H1 (cell line): Measurements from ENCODE around the gene UBIAD1. TPM values are rescaled to one million over a fixed set of nuclear protein-coding genes. Genes with fewer than 3 reads are reported as not detected.

Source experiments
- CTCF ChIA-PET: fragments of 300-600 bp; sonication (Branson Sonifier 250); formaldehyde crosslinking; loops from one replicate; lab custom pipeline; 2021; ENCODE audit not compliant: partially characterized antibody; lab: Charles Lee
- POLR2A ChIA-PET: fragments of 300-600 bp; sonication (Branson Sonifier 250); formaldehyde crosslinking; loops from one replicate; lab custom pipeline; 2021; ENCODE audit warnings: inconsistent platforms; ENCODE audit not compliant: partially characterized antibody; lab: Charles Lee
- DNase-seq, 2 experiments: peaks; one replicate each; pipeline versions ENCODE4 v3.0.0 to v3.0.0-alpha.2; 2010 to 2022; ENCODE audit warnings: low spot score in 2 of 2, low read depth in 1 of 2, mixed read lengths in 1 of 2
- FAIRE-seq: peaks from 2 replicates; lab custom pipeline; 2011; peaks lifted over from hg19 to GRCh38; lab: Jason Lieb, UNC
- H2AFZ ChIP-seq: 2 replicates; pipeline ENCODE4 v1.8.1; 2012; ENCODE audit warnings: low read length, inconsistent platforms
- H2AK5ac ChIP-seq: 2 replicates; pipeline ENCODE4 v1.6.1; 2013; ENCODE audit warnings: low read depth, low read length
- H2BK120ac ChIP-seq: replicated peaks from 2 replicates; pipeline ENCODE3; 2013; ENCODE audit warnings: low read depth, low read length, inconsistent platforms
- H2BK12ac ChIP-seq: 2 replicates; pipeline ENCODE4 v1.6.1; 2013; ENCODE audit warnings: low read depth, low read length
- H2BK15ac ChIP-seq: 2 replicates; pipeline ENCODE4 v1.6.1; 2013; ENCODE audit warnings: low read length
- H2BK20ac ChIP-seq: 2 replicates; pipeline ENCODE4 v1.6.1; 2013; ENCODE audit warnings: low read length
- H2BK5ac ChIP-seq: 2 replicates; pipeline ENCODE4 v1.6.1; 2013; ENCODE audit warnings: low read depth, low read length
- H3K14ac ChIP-seq: 2 replicates; pipeline ENCODE4 v1.6.1; 2013; ENCODE audit warnings: inconsistent platforms; ENCODE audit not compliant: insufficient read length
- H3K18ac ChIP-seq: 2 replicates; pipeline ENCODE4 v1.6.1; 2013; ENCODE audit warnings: low read length; ENCODE audit errors: extremely low read depth
- H3K23ac ChIP-seq: 2 replicates; pipeline ENCODE4 v1.6.1; 2013; ENCODE audit warnings: inconsistent platforms; ENCODE audit not compliant: insufficient read length
- H3K23me2 ChIP-seq: 2 replicates; pipeline ENCODE4 v1.6.1; 2013; ENCODE audit warnings: low read depth, low read length
- H3K27ac ChIP-seq: 2 replicates; pipeline ENCODE4 v1.6.1; 2011; ENCODE audit warnings: low read depth, low read length, inconsistent platforms
- H3K27me3 ChIP-seq, 4 experiments: replicated peaks in 1 of 4; 1 replicate in 1 of 4; 2 replicates in 3 of 4; pipeline versions ENCODE4 v1.6.1 to v1.8.1; 2011 to 2013; ENCODE audit warnings: low read length in 3 of 4, mild to moderate bottlenecking in 3 of 4, inconsistent platforms in 2 of 4, mixed read lengths in 2 of 4, moderate library complexity in 1 of 4; ENCODE audit not compliant: control insufficient read depth in 3 of 4, insufficient read depth in 3 of 4; ENCODE audit errors: extremely low read depth in 1 of 4
- H3K36me3 ChIP-seq, 4 experiments: 2 replicates each; pipeline versions ENCODE4 v1.6.1 to v1.8.1; 2011 to 2013; ENCODE audit warnings: mild to moderate bottlenecking in 4 of 4, low read length in 3 of 4, moderate library complexity in 2 of 4, control low read depth in 1 of 4, inconsistent platforms in 1 of 4; ENCODE audit not compliant: insufficient read depth in 4 of 4, control insufficient read depth in 2 of 4
- H3K4ac ChIP-seq: replicated peaks from 2 replicates; pipeline ENCODE3; 2013; ENCODE audit warnings: low read length, low read depth, mixed read lengths, inconsistent platforms; ENCODE audit not compliant: insufficient read length
- H3K4me1 ChIP-seq, 4 experiments: replicated peaks in 1 of 4; 1 replicate in 1 of 4; 2 replicates in 3 of 4; pipeline versions ENCODE4 v1.6.1 to v1.8.1; 2011 to 2013; ENCODE audit warnings: low read length in 3 of 4, inconsistent platforms in 2 of 4, mixed read lengths in 1 of 4; ENCODE audit not compliant: insufficient read depth in 4 of 4, control insufficient read depth in 3 of 4
- H3K4me2 ChIP-seq, 2 experiments: 2 replicates each; pipeline versions ENCODE4 v1.6.1 to v1.8.1; 2011 to 2013; ENCODE audit warnings: low read depth in 2 of 2, low read length in 2 of 2, control low read depth in 1 of 2, inconsistent platforms in 1 of 2, mild to moderate bottlenecking in 1 of 2; ENCODE audit not compliant: insufficient read depth in 1 of 2
- H3K4me3 ChIP-seq, 4 experiments: fragments of 200-600, 300-600 bp in 1 of 4; sonication (generic), shearing (Covaris generic), sonication (Bioruptor Twin) in 1 of 4; 2 replicates each; pipeline versions ENCODE4 v1.5.1 to v1.8.1; 2011 to 2016; ENCODE audit warnings: low read length in 4 of 4, low read depth in 3 of 4, control low read depth in 2 of 4, inconsistent platforms in 2 of 4, mild to moderate bottlenecking in 2 of 4, mixed read lengths in 1 of 4, moderate library complexity in 1 of 4; ENCODE audit not compliant: insufficient read depth in 2 of 4; ENCODE audit errors: extremely low read depth in 1 of 4
- H3K56ac ChIP-seq: replicated peaks from 2 replicates; pipeline ENCODE3; 2013; ENCODE audit warnings: low read depth, mild to moderate bottlenecking, mixed read lengths, low read length, inconsistent platforms; ENCODE audit not compliant: insufficient read length
- H3K79me1 ChIP-seq: 2 replicates; pipeline ENCODE4 v1.6.1; 2013; ENCODE audit warnings: low read depth, low read length, control low read depth
- H3K79me2 ChIP-seq, 2 experiments: 2 replicates each; pipeline versions ENCODE4 v1.6.1 to v1.8.1; 2012 to 2013; ENCODE audit warnings: low read length in 2 of 2, mild to moderate bottlenecking in 2 of 2, inconsistent platforms in 1 of 2; ENCODE audit not compliant: insufficient read depth in 2 of 2, control insufficient read depth in 1 of 2
- H3K9ac ChIP-seq, 4 experiments: replicated peaks in 1 of 4; 1 replicate in 1 of 4; 2 replicates in 3 of 4; pipeline versions ENCODE4 v1.6.1 to v1.8.1; 2011 to 2013; ENCODE audit warnings: low read depth in 3 of 4, low read length in 3 of 4, control low read depth in 2 of 4, mild to moderate bottlenecking in 2 of 4, moderate library complexity in 2 of 4, inconsistent platforms in 1 of 4; ENCODE audit errors: extremely low read depth in 1 of 4
- H3K9me3 ChIP-seq, 2 experiments: 2 replicates each; pipeline versions ENCODE4 v1.6.1 to v1.8.1; 2012 to 2013; ENCODE audit warnings: mild to moderate bottlenecking in 2 of 2, moderate library complexity in 2 of 2, control low read depth in 1 of 2, inconsistent platforms in 1 of 2, low read depth in 1 of 2, low read length in 1 of 2, mixed read lengths in 1 of 2; ENCODE audit not compliant: insufficient read depth in 2 of 2
- H4K20me1 ChIP-seq, 2 experiments: replicated peaks in 1 of 2; 2 replicates each; pipeline versions ENCODE3 to v1.8.1; 2011 to 2013; ENCODE audit warnings: inconsistent platforms in 2 of 2, low read length in 2 of 2, mild to moderate bottlenecking in 1 of 2; ENCODE audit not compliant: insufficient read depth in 2 of 2, control insufficient read depth in 1 of 2
- H4K5ac ChIP-seq: 2 replicates; pipeline ENCODE4 v1.6.1; 2013; ENCODE audit warnings: low read length, low read depth, mixed read lengths, inconsistent platforms; ENCODE audit not compliant: insufficient read length
- H4K8ac ChIP-seq: 2 replicates; pipeline ENCODE4 v1.8.0; 2013; ENCODE audit warnings: mild to moderate bottlenecking, moderate library complexity, low read length, inconsistent platforms; ENCODE audit not compliant: insufficient read depth; ENCODE audit errors: extremely low read depth
- H4K91ac ChIP-seq: replicated peaks from 2 replicates; pipeline ENCODE3; 2013; ENCODE audit warnings: low read length, mixed read lengths, inconsistent platforms; ENCODE audit not compliant: insufficient read length
- ATF2 ChIP-seq: IDR thresholded peaks from 2 replicates; pipeline ENCODE4 v1.6.1; 2012; ENCODE audit warnings: low read length, inconsistent platforms
- CBX5 ChIP-seq: fragments of 300-800, 300-1000 bp; sonication (generic); IDR thresholded peaks from 2 replicates; pipeline ENCODE4 v1.7.1; 2016; ENCODE audit warnings: antibody characterized with exemption, low read length, low read depth
- CHD1 ChIP-seq: IDR thresholded peaks from 2 replicates; pipeline ENCODE4 v1.6.1; 2012; ENCODE audit warnings: low read depth, low read length, improper control_type of control experiment
- RXRA ChIP-seq: IDR thresholded peaks from 2 replicates; pipeline ENCODE4 v1.6.1; 2011; ENCODE audit warnings: low read depth, mild to moderate bottlenecking, low read length, moderate library complexity; ENCODE audit not compliant: insufficient read depth
- SP1 ChIP-seq: IDR thresholded peaks from 2 replicates; pipeline ENCODE4 v1.6.1; 2011; ENCODE audit warnings: low read depth, low read length
- WGBS, 2 experiments: shearing (Covaris generic) in 1 of 2; methylation state at CpG; one replicate each; pipeline versions ENCODE4 v1.1.6 to v1.1.7; 2013 to 2015; ENCODE audit warnings: low lambda C conversion rate in 2 of 2, mixed read lengths in 2 of 2, inconsistent platforms in 1 of 2, low coverage in 1 of 2, missing lambda C conversion rate in 1 of 2; ENCODE audit not compliant: insufficient replicate concordance in 2 of 2, insufficient coverage in 1 of 2, insufficient read length in 1 of 2; ENCODE audit errors: extremely low coverage in 1 of 2, missing lambda C conversion rate in 1 of 2; 5-methylcytosine and 5-hydroxymethylcytosine counted together
- polyA plus RNA-seq, 7 experiments: library from polyadenylated mRNA; depleted of rRNA in 3 of 7; stranded (reverse) in 5 of 7; unstranded in 2 of 7; fragments of >200 nt in 5 of 7; fragments of 200-250 nt in 2 of 7; gene quantifications; 1 replicate in 5 of 7; 2 replicates in 1 of 7; 4 replicates in 1 of 7; pipeline versions ENCODE4 v1.2.1 to v1.2.3, GENCODE V29; 2011 to 2013; ENCODE audit warnings: missing spikeins in 2 of 7, mixed read lengths in 2 of 7
- total RNA-seq: library from RNA; stranded (reverse); fragmentation: NEBNext Ultra II Directional; extraction: Animal tissue kit (Norgen Biotek cat#: 25700); gene quantifications from 2 replicates; pipeline ENCODE4 v1.2.1, GENCODE V29; 2021

The UBIAD1 gene
- total and polyA plus RNA-seq, 2 of the 8 experiments (the other 6 are each of a cell fraction or from before 2014, with no cell fraction given): 23.4 to 26.6 TPM

GRCh38 chr1:11272544-11272831 lies 510 bp upstream of the UBIAD1 start:
- no peak overlapping the region for H2BK120ac ChIP-seq
- H3K36me3 ChIP-seq: no peaks in the 10 kb centered on the region
- H3K18ac ChIP-seq: no peak overlapping the region
- peaks cover 7% of the 10 kb centered on the region for H3K23me2 ChIP-seq
- no peak overlapping the region for H4K8ac ChIP-seq
- H3K4me2 ChIP-seq: peak overlapping the region; percentile 54 to 83
- H3K4me1 ChIP-seq: peaks cover 0 to 3% (median 1%) of the 10 kb centered on the region in 4 experiments; a peak in 3 of 7 replicates
- FAIRE-seq: no peak
- peaks cover 0 to 32% of the 10 kb centered on the region in 2 experiments; a peak in 2 of 4 replicates for H3K79me2 ChIP-seq
- H4K91ac ChIP-seq: no peak overlapping the region
- no peak for DNase-seq
- peak overlapping the region in 1 of 4 experiments; percentile 7; a peak in 2 of 7 replicates for H3K9ac ChIP-seq
- ChIA-PET CTCF (interaction anchor here (0.7 to 3.1 kb wide), 4 partner anchors 11 to 81 kb away, joined by 3 to 19 read pairs (median 4); partner anchors contain the start of gene MTOR), POLR2A (interaction anchor here (0.6 to 2.1 kb wide), 5 partner anchors 10 to 206 kb away, joined by 3 to 17 read pairs (median 4); partner anchors contain the start of genes DISP3 and MTOR)
- TF ChIP-seq SP1 (0 out of 2 replicates have a peak, but pooled peaks have one; percentile 17), CBX5 (no peak), CHD1 (no peak), RXRA (no peak), ATF2 (no peak)
- WGBS, 2 experiments: 13% methylated on average over 9 of the region's 9 CpGs; no CpG with 5 or more reads in 1 of the 2 experiments
- peaks cover 0 to 2% of the 10 kb centered on the region in 2 experiments for H4K20me1 ChIP-seq
- peaks cover 3% of the 10 kb centered on the region; the same call in 1 of the 2 replicates for H3K79me1 ChIP-seq
- H3K27me3 ChIP-seq: no peaks in the 10 kb centered on the region
- H3K4ac ChIP-seq: no peak overlapping the region
- peak overlapping the region; percentile 73; the same call in 1 of the 2 replicates for H2AFZ ChIP-seq
- H3K9me3 ChIP-seq: no peaks in the 10 kb centered on the region
- no peak overlapping the region for H2BK20ac ChIP-seq
- H4K5ac ChIP-seq: no peak overlapping the region
- no peak overlapping the region; the same call in 1 of the 2 replicates for H2BK12ac ChIP-seq
- no peak overlapping the region for H2AK5ac ChIP-seq
- H3K27ac ChIP-seq: no peak overlapping the region
- H3K56ac ChIP-seq: no peak overlapping the region
- H2BK5ac ChIP-seq: peak overlapping the region; percentile 66; the same call in 1 of the 2 replicates
- peak overlapping the region in 3 of 4 experiments; percentile 19 to 42 (median 32); a peak in 5 of 8 replicates for H3K4me3 ChIP-seq
- no peak overlapping the region for H3K14ac ChIP-seq
- H2BK15ac ChIP-seq: no peak overlapping the region
- no peak overlapping the region for H3K23ac ChIP-seq
